Measurements from ENCODE around the gene ADARB2.

Gene ADARB2

GRCh38 chr10:1633783-1634182 lies 103.5 kb downstream of the ADARB2 start:
- CTCF ChIA-PET: no interaction called here

GRCh38 chr10:1632596-1632995 lies 104.7 kb downstream of the ADARB2 start:
- ChIA-PET POLR2A (no interaction called here), CTCF (no interaction called here)
- H3K4me3 ChIP-seq (ENCODE audit: low read depth, low read length): no peak overlapping the region
- no peak for DNase-seq (ENCODE audit: low read depth, low spot score)
- TF ChIP-seq CTCF (IDR thresholded peaks at IDR 0.05; ENCODE audit: insufficient read depth, low read length, missing control alignments): no peak

More at GRCh38 chr10:1633783-1634182, 103.5 kb downstream of the ADARB2 start:
- no peak for DNase-seq (ENCODE audit: low read depth, low spot score)
- no peak overlapping the region for H3K4me3 ChIP-seq (ENCODE audit: low read depth, low read length)
- TF ChIP-seq CTCF (IDR thresholded peaks at IDR 0.05; ENCODE audit: insufficient read depth, low read length, missing control alignments): no peak
- POLR2A ChIA-PET: no interaction called here

- no peak for DNase-seq (ENCODE audit: low read depth, low spot score)
- H3K4me3 ChIP-seq (ENCODE audit: low read depth, low read length): no peak overlapping the region
- CTCF ChIA-PET: no interaction called here
- POLR2A ChIA-PET: no interaction called here
- TF ChIP-seq CTCF (IDR thresholded peaks at IDR 0.05; ENCODE audit: insufficient read depth, low read length, missing control alignments): no peak
Measured at GRCh38 chr10:1632141-1632540, 105.2 kb downstream of the ADARB2 start.

- ChIA-PET POLR2A (no interaction called here), CTCF (no interaction called here)
- no peak for TF ChIP-seq CTCF (IDR thresholded peaks at IDR 0.05; ENCODE audit: insufficient read depth, low read length, missing control alignments)
- no peak for DNase-seq (ENCODE audit: low read depth, low spot score)
- H3K4me3 ChIP-seq (ENCODE audit: low read depth, low read length): no peak overlapping the region
Measured at GRCh38 chr10:1631282-1631681, 106.0 kb downstream of the ADARB2 start.

- ChIA-PET POLR2A (no interaction called here), CTCF (no interaction called here)
- TF ChIP-seq CTCF (IDR thresholded peaks at IDR 0.05; ENCODE audit: insufficient read depth, low read length, missing control alignments): no peak
- no peak overlapping the region for H3K4me3 ChIP-seq (ENCODE audit: low read depth, low read length)
- DNase-seq (ENCODE audit: low read depth, low spot score): no peak
Measured at GRCh38 chr10:1630304-1630703, 107.0 kb downstream of the ADARB2 start.

- CTCF ChIA-PET: no interaction called here
- H3K4me3 ChIP-seq (ENCODE audit: low read depth, low read length): no peak overlapping the region
- DNase-seq (ENCODE audit: low read depth, low spot score): no peak
- no peak for TF ChIP-seq CTCF (IDR thresholded peaks at IDR 0.05; ENCODE audit: insufficient read depth, low read length, missing control alignments)
- POLR2A ChIA-PET: no interaction called here
Measured at GRCh38 chr10:1629326-1630198, 107.8 kb downstream of the ADARB2 start.

Measured in AG04449 (cell line).